Loucy (cell line): ENCODE results near the gene FAM81A.

Experiments used
- CTCF ChIP-seq: fragments of 200-600 bp; sonication (generic); conservative IDR thresholded peaks from 2 replicates; pipeline ENCODE4 v1.5.1; 2014; ENCODE audit warnings: mild to moderate bottlenecking, antibody characterized with exemption, low read length
- EZH2phosphoT487 ChIP-seq: fragments of 200-600 bp; IDR thresholded peaks from 2 replicates; pipeline ENCODE4 v1.6.1; 2018; ENCODE audit warnings: antibody characterized with exemption, mild to moderate bottlenecking, moderate library complexity, borderline replicate concordance

- TF ChIP-seq CTCF: no peak
- no peak for TF ChIP-seq EZH2phosphoT487
Observed at GRCh38 chr15:59521443-59521842, 83.5 kb downstream of the FAM81A start.
